Endothelial cell of umbilical vein (primary cell): ENCODE data around the gene PSMB7.

Source experiments
- EZH2 ChIP-seq: IDR thresholded peaks from 2 replicates; pipeline ENCODE4 v1.6.1; 2012; ENCODE audit warnings: borderline replicate concordance, low read depth, mild to moderate bottlenecking, moderate library complexity, low read length, inconsistent platforms; ENCODE audit not compliant: severe bottlenecking
- GATA2 ChIP-seq: IDR thresholded peaks from 2 replicates; pipeline ENCODE4 v1.7.0; 2011; ENCODE audit warnings: low read depth, mild to moderate bottlenecking, moderate library complexity, mixed read lengths, low read length; ENCODE audit not compliant: insufficient read length, insufficient read depth
- JUN ChIP-seq: IDR thresholded peaks from 2 replicates; pipeline ENCODE4 v1.6.1; 2011; ENCODE audit warnings: borderline replicate concordance, low read depth; ENCODE audit not compliant: insufficient read length, insufficient read depth
- MYC ChIP-seq: IDR thresholded peaks from one replicate; pipeline ENCODE4 v1.6.1; 2011; ENCODE audit warnings: mild to moderate bottlenecking, low read depth, low read length
- POLR2A ChIP-seq: IDR thresholded peaks from 2 replicates; pipeline ENCODE4 v1.6.1; 2012; ENCODE audit warnings: low read depth, mild to moderate bottlenecking, control low read depth, low read length
- POLR2AphosphoS5 ChIP-seq: IDR thresholded peaks from 2 replicates; pipeline ENCODE4 v1.6.1; 2012; ENCODE audit warnings: low read depth, mild to moderate bottlenecking, control low read depth, low read length, moderate library complexity; ENCODE audit not compliant: insufficient read depth
- TF ChIP-seq, protein P1 (sequence below), 2 donors: IDR thresholded peaks; 1 replicate in 1 of 2; 2 replicates in 1 of 2; pipeline ENCODE4 v1.5.1; 2011; ENCODE audit warnings: low read length in 2 of 2, mild to moderate bottlenecking in 2 of 2, moderate library complexity in 2 of 2, control low read depth in 1 of 2, inconsistent platforms in 1 of 2, low read depth in 1 of 2; ENCODE audit not compliant: insufficient read depth in 1 of 2; ENCODE audit errors: extremely low read depth in 1 of 2
- TF ChIP-seq, protein P2 (sequence below): IDR thresholded peaks from 2 replicates; pipeline ENCODE4 v1.6.1; 2011; ENCODE audit not compliant: insufficient read depth, insufficient read length

DNA sequence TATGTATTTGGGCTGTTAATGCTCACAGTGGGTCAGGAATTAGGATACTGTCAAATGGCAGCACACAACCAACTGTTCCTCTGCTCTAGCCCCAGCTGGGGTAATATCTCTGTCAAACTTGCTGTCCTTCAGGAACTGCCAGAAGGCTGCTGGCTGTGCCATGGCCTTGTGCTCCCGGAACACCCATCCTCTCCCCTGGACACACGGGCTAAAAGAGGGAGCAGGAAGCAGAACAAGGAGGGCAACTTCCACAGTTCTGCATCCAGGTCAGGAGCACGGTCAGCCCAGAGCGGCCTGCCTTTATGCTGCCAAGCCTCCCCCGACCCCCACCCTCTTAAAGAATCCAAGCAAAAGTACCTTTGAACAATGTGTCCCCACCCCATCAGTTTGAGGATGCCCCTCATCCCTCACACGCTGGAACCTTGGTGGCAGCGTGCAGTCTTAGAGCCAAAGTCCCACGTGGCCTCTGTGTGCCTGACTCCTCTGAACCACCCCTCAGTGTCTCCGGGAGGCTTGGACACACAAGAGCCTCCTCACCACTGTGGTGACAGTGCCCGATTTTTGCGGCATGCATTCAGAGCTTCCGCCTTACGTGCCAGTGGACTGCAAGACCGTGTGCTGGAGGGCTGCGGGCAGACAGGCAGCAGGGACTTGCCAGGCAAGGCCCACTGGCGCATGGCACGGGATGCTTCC lies 60.8 kb downstream of the PSMB7 start:
- TF ChIP-seq, protein P1, sequence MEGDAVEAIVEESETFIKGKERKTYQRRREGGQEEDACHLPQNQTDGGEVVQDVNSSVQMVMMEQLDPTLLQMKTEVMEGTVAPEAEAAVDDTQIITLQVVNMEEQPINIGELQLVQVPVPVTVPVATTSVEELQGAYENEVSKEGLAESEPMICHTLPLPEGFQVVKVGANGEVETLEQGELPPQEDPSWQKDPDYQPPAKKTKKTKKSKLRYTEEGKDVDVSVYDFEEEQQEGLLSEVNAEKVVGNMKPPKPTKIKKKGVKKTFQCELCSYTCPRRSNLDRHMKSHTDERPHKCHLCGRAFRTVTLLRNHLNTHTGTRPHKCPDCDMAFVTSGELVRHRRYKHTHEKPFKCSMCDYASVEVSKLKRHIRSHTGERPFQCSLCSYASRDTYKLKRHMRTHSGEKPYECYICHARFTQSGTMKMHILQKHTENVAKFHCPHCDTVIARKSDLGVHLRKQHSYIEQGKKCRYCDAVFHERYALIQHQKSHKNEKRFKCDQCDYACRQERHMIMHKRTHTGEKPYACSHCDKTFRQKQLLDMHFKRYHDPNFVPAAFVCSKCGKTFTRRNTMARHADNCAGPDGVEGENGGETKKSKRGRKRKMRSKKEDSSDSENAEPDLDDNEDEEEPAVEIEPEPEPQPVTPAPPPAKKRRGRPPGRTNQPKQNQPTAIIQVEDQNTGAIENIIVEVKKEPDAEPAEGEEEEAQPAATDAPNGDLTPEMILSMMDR (IDR thresholded peaks at IDR 0.05; ENCODE audit: extremely low read depth in 1 of 2, insufficient read depth in 1 of 2, low read depth in 1 of 2, low read length in 2 of 2), result no peak
- TF ChIP-seq MYC, result no peak
- no peak for TF ChIP-seq EZH2
- TF ChIP-seq POLR2A, result peak; percentile 19
- TF ChIP-seq, protein P2, sequence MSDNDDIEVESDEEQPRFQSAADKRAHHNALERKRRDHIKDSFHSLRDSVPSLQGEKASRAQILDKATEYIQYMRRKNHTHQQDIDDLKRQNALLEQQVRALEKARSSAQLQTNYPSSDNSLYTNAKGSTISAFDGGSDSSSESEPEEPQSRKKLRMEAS, result no peak
- TF ChIP-seq JUN, result no peak
- no peak for TF ChIP-seq GATA2
- no peak for TF ChIP-seq POLR2AphosphoS5
